ENCODE measurements around the gene SMARCD3. TPM values are rescaled to one million over a fixed set of nuclear protein-coding genes. Genes with fewer than 3 reads are reported as not detected.

SMARCD3 gene
- total and polyA plus RNA-seq, 2 of the 8 experiments (the other 6 are each of a cell fraction or from before 2014, with no cell fraction given), result 3.0 to 5.6 TPM

DNA sequence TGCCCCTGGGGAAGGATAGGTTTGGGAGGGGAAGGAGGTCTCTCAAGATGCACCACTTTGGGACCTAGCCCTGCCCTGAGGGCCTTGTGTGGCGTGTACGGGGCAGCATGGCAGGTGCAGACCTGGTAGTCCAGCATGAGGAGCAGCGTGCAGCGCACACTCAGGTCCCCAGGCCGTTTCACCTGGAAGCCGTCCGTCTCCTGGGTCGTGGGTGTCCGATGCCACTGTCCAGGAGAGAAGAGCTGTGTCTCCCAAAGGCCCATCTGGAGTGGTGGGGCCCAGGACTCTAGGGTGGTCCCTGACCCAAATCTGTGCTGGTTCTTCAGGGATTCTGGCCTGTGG is 6.8 kb downstream of the SMARCD3 start:
- no peak overlapping the region for H3K14ac ChIP-seq (ENCODE audit: insufficient read length)
- no peak overlapping the region for H2AFZ ChIP-seq (ENCODE audit: low read length)
- H2BK5ac ChIP-seq (ENCODE audit: low read depth, low read length), result no peak overlapping the region
- H3K9ac ChIP-seq (replicated peaks in 1 of 4; ENCODE audit: extremely low read depth in 1 of 4, low read depth in 3 of 4, low read length in 3 of 4), result no peak overlapping the region
- H2BK12ac ChIP-seq (ENCODE audit: low read depth, low read length), result 0 out of 2 replicates have a peak overlapping the region, but pooled peaks have one; percentile 39
- H3K23me2 ChIP-seq (ENCODE audit: low read depth, low read length), result peaks cover 8% of the 10 kb centered on the region; the same call in 1 of the 2 replicates
- H4K91ac ChIP-seq (replicated peaks; ENCODE audit: insufficient read length, low read length), result no peak overlapping the region
- peaks cover 3 to 20% (median 18%) of the 10 kb centered on the region in 4 experiments for H3K27me3 ChIP-seq (replicated peaks in 1 of 4; ENCODE audit: control insufficient read depth in 3 of 4, extremely low read depth in 1 of 4, insufficient read depth in 3 of 4, low read length in 3 of 4)
- H2AK5ac ChIP-seq (ENCODE audit: low read depth, low read length), result no peak overlapping the region
- FAIRE-seq, result no peak
- H4K20me1 ChIP-seq (replicated peaks in 1 of 2; ENCODE audit: control insufficient read depth in 1 of 2, insufficient read depth in 2 of 2, low read length in 2 of 2), result peaks cover 0 to 10% of the 10 kb centered on the region in 2 experiments
- TF ChIP-seq CHD1 (IDR thresholded peaks at IDR 0.05; ENCODE audit: low read depth, low read length) (no peak), SP4 (IDR thresholded peaks at IDR 0.05; ENCODE audit: low read length) (no peak), NRF1 (IDR thresholded peaks at IDR 0.05; ENCODE audit: low read depth, low read length) (no peak), POLR2AphosphoS5 (IDR thresholded peaks at IDR 0.05; ENCODE audit: low read depth, low read length) (no peak), SP2 (IDR thresholded peaks at IDR 0.05; ENCODE audit: low read length) (no peak), SIN3A (conservative IDR thresholded peaks at IDR 0.05 in 1 of 2, IDR thresholded peaks at IDR 0.05 in 1 of 2; ENCODE audit: low read depth in 1 of 2, low read length in 2 of 2) (no peak), TCF12 (IDR thresholded peaks at IDR 0.05; ENCODE audit: low read depth, low read length) (no peak), CHD2 (IDR thresholded peaks at IDR 0.05; ENCODE audit: low read length) (no peak), CREB1 (IDR thresholded peaks at IDR 0.05) (no peak), TAF1 (IDR thresholded peaks at IDR 0.05; ENCODE audit: low read depth, low read length) (no peak), TBP (IDR thresholded peaks at IDR 0.05; ENCODE audit: low read depth, low read length) (no peak), SUZ12 (IDR thresholded peaks at IDR 0.05; ENCODE audit: low read length) (no peak)
- TF ChIP-seq, protein P1, sequence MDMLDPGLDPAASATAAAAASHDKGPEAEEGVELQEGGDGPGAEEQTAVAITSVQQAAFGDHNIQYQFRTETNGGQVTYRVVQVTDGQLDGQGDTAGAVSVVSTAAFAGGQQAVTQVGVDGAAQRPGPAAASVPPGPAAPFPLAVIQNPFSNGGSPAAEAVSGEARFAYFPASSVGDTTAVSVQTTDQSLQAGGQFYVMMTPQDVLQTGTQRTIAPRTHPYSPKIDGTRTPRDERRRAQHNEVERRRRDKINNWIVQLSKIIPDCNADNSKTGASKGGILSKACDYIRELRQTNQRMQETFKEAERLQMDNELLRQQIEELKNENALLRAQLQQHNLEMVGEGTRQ (IDR thresholded peaks at IDR 0.05; ENCODE audit: low read length), result no peak
- H2BK15ac ChIP-seq (ENCODE audit: low read length), result no peak overlapping the region
- H3K79me2 ChIP-seq (ENCODE audit: control insufficient read depth in 1 of 2, insufficient read depth in 2 of 2, low read length in 2 of 2), result no peaks in the 10 kb centered on the region
- H4K8ac ChIP-seq (ENCODE audit: extremely low read depth, insufficient read depth, low read length), result no peak overlapping the region
- ChIA-PET POLR2A (ENCODE audit: partially characterized antibody) (interaction anchor here (0.7 to 5.7 kb wide), 4 partner anchors 8 to 44 kb away, joined by 3 to 22 read pairs (median 13); partner anchors contain the start of genes ABCF2 and CHPF2), CTCF (ENCODE audit: partially characterized antibody) (interaction anchor here (1.0 to 5.1 kb wide), 7 partner anchors 7 to 117 kb away, joined by 3 to 71 read pairs (median 20); partner anchors contain the start of genes ABCF2 and CHPF2)
- H3K4me3 ChIP-seq (ENCODE audit: extremely low read depth in 1 of 4, insufficient read depth in 2 of 4, low read depth in 3 of 4, low read length in 4 of 4), result no peak overlapping the region
- 98% methylated on average over 9 of the region's 9 CpGs; no CpG with 5 or more reads in 1 of the 2 experiments for WGBS, 2 experiments (ENCODE audit: extremely low coverage in 1 of 2, insufficient coverage in 1 of 2, insufficient read length in 1 of 2, insufficient replicate concordance in 2 of 2, low coverage in 1 of 2, low lambda C conversion rate in 2 of 2, missing lambda C conversion rate in 1 of 2)
- no peak overlapping the region for H3K56ac ChIP-seq (replicated peaks; ENCODE audit: insufficient read length, low read depth, low read length)
- H3K4me2 ChIP-seq (ENCODE audit: insufficient read depth in 1 of 2, low read depth in 2 of 2, low read length in 2 of 2), result no peak overlapping the region
- H3K4ac ChIP-seq (replicated peaks; ENCODE audit: insufficient read length, low read depth, low read length), result no peak overlapping the region
- no peak overlapping the region for H3K27ac ChIP-seq (ENCODE audit: low read depth, low read length)
- peaks cover 2 to 10% (median 3%) of the 10 kb centered on the region in 4 experiments; a peak in 6 of 8 replicates for H3K36me3 ChIP-seq (ENCODE audit: control insufficient read depth in 2 of 4, insufficient read depth in 4 of 4, low read length in 3 of 4)
- no peak overlapping the region for H3K23ac ChIP-seq (ENCODE audit: insufficient read length)
- H3K18ac ChIP-seq (ENCODE audit: extremely low read depth, low read length), result no peak overlapping the region
- no peak overlapping the region for H2BK20ac ChIP-seq (ENCODE audit: low read length)
- no peak overlapping the region for H4K5ac ChIP-seq (ENCODE audit: insufficient read length, low read depth, low read length)
- H3K4me1 ChIP-seq (replicated peaks in 1 of 4; ENCODE audit: control insufficient read depth in 3 of 4, insufficient read depth in 4 of 4, low read length in 3 of 4), result peaks cover 0 to 28% (median 20%) of the 10 kb centered on the region in 4 experiments; a peak in 6 of 7 replicates
- H3K9me3 ChIP-seq (ENCODE audit: insufficient read depth in 2 of 2, low read depth in 1 of 2, low read length in 1 of 2), result no peaks in the 10 kb centered on the region
- DNase-seq (ENCODE audit: low read depth in 1 of 2, low spot score in 2 of 2), result no peak
- H3K79me1 ChIP-seq (ENCODE audit: low read depth, low read length), result peaks cover 5% of the 10 kb centered on the region; the same call in 1 of the 2 replicates
- no peak overlapping the region for H2BK120ac ChIP-seq (replicated peaks; ENCODE audit: low read depth, low read length)

Measured in H1 (cell line).